ENCODE results near the gene SPTBN5. TPM values are rescaled to one million over a fixed set of nuclear protein-coding genes. Genes with fewer than 3 reads are reported as not detected.

SPTBN5 gene
- 0.17 to 0.27 TPM (median 0.24 TPM) in 5 replicates for total RNA-seq (2022; extraction: Qiagen RNA extraction)

GRCh38 chr15:41893422-41894250 is at the start of gene SPTBN5:
SPTBN5 (minus strand) TSS chr15:41894053; CDS start chr15:41893497, 556 bp downstream.

GRCh38 chr15:41838400-41838897 is 55.4 kb downstream of the SPTBN5 start, which contains the start of gene PLA2G4B:
PLA2G4B (plus strand) TSS chr15:41838847; CDS start chr15:41838914, 67 bp downstream.

GRCh38 chr15:41827880-41828806 is 65.7 kb downstream of the SPTBN5 start, which contains the start of gene JMJD7:
JMJD7 (plus strand) TSS chr15:41828092; CDS start chr15:41828125, 33 bp downstream.

Other genes starting within 250 kb of the SPTBN5 start
- gene MGA, start 233.6 kb downstream of the SPTBN5 start, total RNA-seq (2022; extraction: Qiagen RNA extraction), result 5.3 to 8.8 TPM (median 7.0 TPM) in 5 replicates
- 3.2 to 5.3 TPM (median 5.2 TPM) in 5 replicates for gene MAPKBP1, start 119.6 kb downstream of the SPTBN5 start, total RNA-seq (2022; extraction: Qiagen RNA extraction)
- gene JMJD7, start 66.0 kb downstream of the SPTBN5 start, total RNA-seq (2022; extraction: Qiagen RNA extraction), result 2.7 to 4.2 TPM (median 3.7 TPM) in 5 replicates
- 2.1 to 3.5 TPM (median 2.4 TPM) in 5 replicates for gene PLA2G4B, start 55.2 kb downstream of the SPTBN5 start, total RNA-seq (2022; extraction: Qiagen RNA extraction)
- gene EHD4, start 78.5 kb upstream of the SPTBN5 start, total RNA-seq (2022; extraction: Qiagen RNA extraction), result 10.0 to 12.4 TPM (median 11.4 TPM) in 5 replicates
- 0.02 TPM in 1 of 5 replicates, not detected in the others for gene PLA2G4E, start 127.0 kb upstream of the SPTBN5 start, total RNA-seq (2022; extraction: Qiagen RNA extraction)
- 0.03 TPM in 1 of 5 replicates, not detected in the others for gene PLA2G4D, start 200.5 kb upstream of the SPTBN5 start, total RNA-seq (2022; extraction: Qiagen RNA extraction)